ENCODE measurements around the gene PSMG1.

Gene PSMG1

DNA sequence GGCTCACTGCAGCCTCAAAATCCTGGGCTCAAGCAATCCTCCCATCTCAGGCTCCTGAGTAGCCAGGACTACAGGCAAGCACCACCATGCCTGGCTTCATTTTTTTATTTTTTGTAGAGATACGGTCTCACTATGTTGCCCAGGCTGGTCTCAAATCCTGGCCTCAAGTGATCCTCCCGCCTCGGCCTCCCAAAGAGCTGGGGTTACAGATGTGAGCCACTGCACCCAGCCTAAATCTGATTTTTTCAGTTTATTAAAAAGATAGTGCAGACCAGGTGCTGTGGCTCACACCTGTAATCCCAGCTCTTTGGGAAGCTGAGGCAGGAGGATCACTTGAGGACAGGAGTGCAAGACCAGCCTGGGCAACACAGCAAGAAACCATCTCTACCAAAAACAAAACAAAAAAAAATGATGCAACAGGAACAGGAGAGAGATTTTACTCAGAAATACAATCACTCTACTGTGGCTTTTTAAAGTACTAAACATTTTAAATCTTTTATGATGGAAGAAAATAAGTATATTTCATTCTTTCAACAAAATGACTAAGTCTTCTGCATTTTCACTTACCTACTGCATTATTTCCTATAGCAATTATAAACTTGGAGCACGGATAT, 1.9 kb downstream of the PSMG1 start:
- H3K27me3 ChIP-seq (ENCODE audit: control insufficient read depth, insufficient read depth, low read length): no peaks in the 10 kb centered on the region
- H3K27ac ChIP-seq: no peak overlapping the region
- no peaks in the 10 kb centered on the region for H3K36me3 ChIP-seq (ENCODE audit: control insufficient read depth, insufficient read depth, low read length)
- TF ChIP-seq, protein P1, sequence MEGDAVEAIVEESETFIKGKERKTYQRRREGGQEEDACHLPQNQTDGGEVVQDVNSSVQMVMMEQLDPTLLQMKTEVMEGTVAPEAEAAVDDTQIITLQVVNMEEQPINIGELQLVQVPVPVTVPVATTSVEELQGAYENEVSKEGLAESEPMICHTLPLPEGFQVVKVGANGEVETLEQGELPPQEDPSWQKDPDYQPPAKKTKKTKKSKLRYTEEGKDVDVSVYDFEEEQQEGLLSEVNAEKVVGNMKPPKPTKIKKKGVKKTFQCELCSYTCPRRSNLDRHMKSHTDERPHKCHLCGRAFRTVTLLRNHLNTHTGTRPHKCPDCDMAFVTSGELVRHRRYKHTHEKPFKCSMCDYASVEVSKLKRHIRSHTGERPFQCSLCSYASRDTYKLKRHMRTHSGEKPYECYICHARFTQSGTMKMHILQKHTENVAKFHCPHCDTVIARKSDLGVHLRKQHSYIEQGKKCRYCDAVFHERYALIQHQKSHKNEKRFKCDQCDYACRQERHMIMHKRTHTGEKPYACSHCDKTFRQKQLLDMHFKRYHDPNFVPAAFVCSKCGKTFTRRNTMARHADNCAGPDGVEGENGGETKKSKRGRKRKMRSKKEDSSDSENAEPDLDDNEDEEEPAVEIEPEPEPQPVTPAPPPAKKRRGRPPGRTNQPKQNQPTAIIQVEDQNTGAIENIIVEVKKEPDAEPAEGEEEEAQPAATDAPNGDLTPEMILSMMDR (IDR thresholded peaks at IDR 0.05): no peak
- H2AFZ ChIP-seq: no peak overlapping the region
- no peaks in the 10 kb centered on the region for H3K9me3 ChIP-seq (ENCODE audit: control insufficient read depth, low read length)
- H3K4me3 ChIP-seq (ENCODE audit: low read depth, low read length): no peak overlapping the region
- no peak overlapping the region for H3K9ac ChIP-seq
- H3K4me2 ChIP-seq (ENCODE audit: low read length): no peak overlapping the region
- no peaks in the 10 kb centered on the region for H3K79me2 ChIP-seq
- peaks cover 4% of the 10 kb centered on the region for H3K4me1 ChIP-seq

DNA sequence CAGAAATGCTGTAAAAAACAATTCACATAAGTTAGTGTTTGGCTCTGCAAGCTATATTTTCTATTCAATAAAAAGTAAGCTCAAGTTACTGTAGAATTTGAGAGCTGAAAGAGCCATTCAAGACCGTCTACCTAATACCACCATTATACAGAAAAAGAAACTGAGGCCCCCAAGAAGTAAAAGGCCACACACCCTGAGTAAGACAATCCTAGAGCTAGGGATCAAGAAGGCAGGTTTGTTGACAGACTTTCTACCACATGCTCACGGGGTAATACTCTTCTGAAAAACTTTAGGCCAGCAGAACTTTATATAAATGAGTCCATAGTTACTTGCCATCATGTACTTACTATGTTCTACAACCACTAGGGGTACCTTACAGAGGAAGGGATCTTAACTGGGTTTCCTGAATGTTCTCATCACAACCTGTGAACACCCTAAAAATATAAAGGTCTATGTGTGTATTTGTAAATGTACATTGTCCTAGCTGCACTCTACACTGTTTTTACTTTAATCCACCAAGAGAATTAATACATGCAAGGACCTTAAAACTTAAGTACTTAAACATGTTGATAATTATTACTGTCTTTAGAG, 2.7 kb downstream of the PSMG1 start:
- TF ChIP-seq, protein P1 (IDR thresholded peaks at IDR 0.05): no peak
- no peaks in the 10 kb centered on the region for H3K36me3 ChIP-seq (ENCODE audit: control insufficient read depth, insufficient read depth, low read length)

DNA sequence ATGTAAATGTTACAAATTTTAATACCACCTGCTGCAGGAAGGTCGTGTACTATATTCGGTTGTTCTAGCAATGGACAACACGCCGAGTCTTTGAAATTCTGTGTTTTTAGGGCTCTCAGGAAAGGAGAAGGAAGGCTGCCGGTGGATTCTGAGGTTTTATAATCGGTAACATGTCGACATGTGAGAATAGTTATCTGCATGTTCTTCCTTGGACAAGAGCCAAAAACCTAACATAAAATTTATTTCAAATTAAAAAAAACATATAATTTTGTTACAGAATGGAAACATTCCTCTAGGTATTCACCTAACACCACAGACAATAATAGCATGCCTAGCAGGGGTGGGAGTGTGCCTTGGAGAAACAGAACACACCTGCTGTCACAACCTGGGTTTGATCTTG, 4.8 kb downstream of the PSMG1 start:
- no peaks in the 10 kb centered on the region for H3K79me2 ChIP-seq
- TF ChIP-seq, protein P1 (IDR thresholded peaks at IDR 0.05): no peak

More for the DNA sequence above, 2.7 kb downstream of the PSMG1 start:
- no peak overlapping the region for H3K4me2 ChIP-seq (ENCODE audit: low read length)
- no peak overlapping the region for H2AFZ ChIP-seq
- H3K9me3 ChIP-seq (ENCODE audit: control insufficient read depth, low read length): no peaks in the 10 kb centered on the region
- no peaks in the 10 kb centered on the region for H3K27me3 ChIP-seq (ENCODE audit: control insufficient read depth, insufficient read depth, low read length)
- H3K79me2 ChIP-seq: no peaks in the 10 kb centered on the region
- peaks cover 4% of the 10 kb centered on the region for H3K4me1 ChIP-seq
- H3K27ac ChIP-seq: no peak overlapping the region
- no peak overlapping the region for H3K4me3 ChIP-seq (ENCODE audit: low read depth, low read length)
- no peak overlapping the region for H3K9ac ChIP-seq

DNA sequence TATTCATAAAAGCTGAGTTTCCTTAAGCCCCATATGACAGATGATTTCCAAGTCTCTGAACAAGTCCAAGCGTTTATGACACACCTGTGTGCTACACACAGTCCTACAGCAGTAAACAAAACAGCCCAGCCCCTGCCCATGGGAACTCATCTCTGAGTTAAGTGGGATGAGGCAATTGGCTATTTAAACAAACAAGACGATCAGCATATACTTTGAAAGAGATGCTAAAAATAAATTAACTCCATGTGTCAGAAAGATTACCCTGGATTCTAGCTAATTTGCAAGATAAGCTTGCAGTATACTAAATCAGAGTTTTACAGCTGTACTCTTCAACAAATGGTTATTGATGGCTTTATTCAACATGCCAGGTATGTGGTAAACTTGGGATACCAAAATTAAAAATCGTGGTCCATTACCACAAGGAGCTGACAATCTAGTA, 7.0 kb downstream of the PSMG1 start:
- Histone ChIP-seq H3K36me3 (ENCODE audit: control insufficient read depth, insufficient read depth, low read length) (no peaks in the 10 kb centered on the region), H3K27me3 (ENCODE audit: control insufficient read depth, insufficient read depth, low read length) (no peaks in the 10 kb centered on the region), H3K27ac (no peak overlapping the region), H3K4me2 (ENCODE audit: low read length) (no peak overlapping the region), H3K9ac (no peak overlapping the region), H2AFZ (no peak overlapping the region), H3K79me2 (no peaks in the 10 kb centered on the region), H3K4me1 (no peaks in the 10 kb centered on the region), H3K4me3 (ENCODE audit: low read depth, low read length) (no peak overlapping the region), H3K9me3 (ENCODE audit: control insufficient read depth, low read length) (no peaks in the 10 kb centered on the region)
- TF ChIP-seq, protein P1 (IDR thresholded peaks at IDR 0.05): no peak

More for the DNA sequence above, 4.8 kb downstream of the PSMG1 start:
- Histone ChIP-seq H3K27me3 (ENCODE audit: control insufficient read depth, insufficient read depth, low read length) (no peaks in the 10 kb centered on the region), H3K9me3 (ENCODE audit: control insufficient read depth, low read length) (no peaks in the 10 kb centered on the region), H3K36me3 (ENCODE audit: control insufficient read depth, insufficient read depth, low read length) (no peaks in the 10 kb centered on the region), H3K4me2 (ENCODE audit: low read length) (no peak overlapping the region), H2AFZ (no peak overlapping the region), H3K4me1 (peaks cover 4% of the 10 kb centered on the region), H3K27ac (no peak overlapping the region), H3K4me3 (ENCODE audit: low read depth, low read length) (no peak overlapping the region), H3K9ac (no peak overlapping the region)

DNA sequence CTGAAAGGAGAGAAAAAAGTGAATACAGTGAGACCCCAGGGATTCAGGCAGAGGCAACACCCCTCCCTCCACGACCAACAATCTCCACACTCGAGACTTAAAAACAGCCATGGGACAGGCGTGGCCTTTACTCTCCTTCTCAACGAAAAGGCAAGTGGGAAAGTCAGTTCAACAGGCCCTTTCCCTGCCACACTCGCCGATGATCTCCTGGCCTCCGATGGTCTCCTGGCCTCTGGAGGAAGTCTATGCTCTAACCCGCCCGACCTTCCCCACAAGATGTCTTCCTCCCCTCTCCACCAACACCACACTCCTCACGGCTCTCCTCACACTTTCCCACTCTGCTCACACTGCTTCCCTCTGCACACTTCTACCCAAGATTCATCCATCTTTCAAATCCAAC, 7.6 kb downstream of the PSMG1 start:
- no peaks in the 10 kb centered on the region for H3K4me1 ChIP-seq
- no peak overlapping the region for H3K9ac ChIP-seq
- TF ChIP-seq, protein P1 (IDR thresholded peaks at IDR 0.05): no peak
- no peak overlapping the region for H3K4me2 ChIP-seq (ENCODE audit: low read length)
- no peaks in the 10 kb centered on the region for H3K36me3 ChIP-seq (ENCODE audit: control insufficient read depth, insufficient read depth, low read length)
- H3K4me3 ChIP-seq (ENCODE audit: low read depth, low read length): no peak overlapping the region
- no peaks in the 10 kb centered on the region for H3K27me3 ChIP-seq (ENCODE audit: control insufficient read depth, insufficient read depth, low read length)
- H2AFZ ChIP-seq: no peak overlapping the region
- H3K27ac ChIP-seq: no peak overlapping the region
- H3K79me2 ChIP-seq: no peaks in the 10 kb centered on the region
- H3K9me3 ChIP-seq (ENCODE audit: control insufficient read depth, low read length): no peaks in the 10 kb centered on the region

All from parathyroid adenoma (tissue), 2 donors.